OCI-LY1 (cell line): ENCODE measurements around the gene HSPA1B.

Experiments used
- CTCF ChIP-seq: fragments of 200-600 bp; sonication (generic), shearing (Covaris generic); IDR thresholded peaks from 2 replicates; pipeline ENCODE4 v1.5.1; 2017; ENCODE audit warnings: mild to moderate bottlenecking, antibody characterized with exemption, low read length, moderate library complexity, mixed read lengths
- EZH2 ChIP-seq: fragments of 200-600 bp; sonication (generic), shearing (Covaris generic); IDR thresholded peaks from 2 replicates; pipeline ENCODE4 v1.8.0; 2017; ENCODE audit warnings: borderline replicate concordance, mixed run types, mild to moderate bottlenecking, antibody characterized with exemption, low read length, moderate library complexity, mixed read lengths

GRCh38 chr6:31784098-31784925 lies 43.2 kb upstream of the HSPA1B start:
- TF ChIP-seq CTCF = no peak
- TF ChIP-seq EZH2 = no peak
